GM21825 (cell line): ENCODE results near the gene TMEM212.
A peak's percentile ranks its signal among the peaks of the same experiment; 100 is the strongest.

Experiments used
- ATAC-seq: cut with Tn5 transposase; IDR thresholded peaks from one replicate; pipeline ENCODE4 v1.9.1; 2021; ENCODE audit warnings: mild to moderate bottlenecking, moderate library complexity; ENCODE audit not compliant: unreplicated experiment

Gene TMEM212

DNA sequence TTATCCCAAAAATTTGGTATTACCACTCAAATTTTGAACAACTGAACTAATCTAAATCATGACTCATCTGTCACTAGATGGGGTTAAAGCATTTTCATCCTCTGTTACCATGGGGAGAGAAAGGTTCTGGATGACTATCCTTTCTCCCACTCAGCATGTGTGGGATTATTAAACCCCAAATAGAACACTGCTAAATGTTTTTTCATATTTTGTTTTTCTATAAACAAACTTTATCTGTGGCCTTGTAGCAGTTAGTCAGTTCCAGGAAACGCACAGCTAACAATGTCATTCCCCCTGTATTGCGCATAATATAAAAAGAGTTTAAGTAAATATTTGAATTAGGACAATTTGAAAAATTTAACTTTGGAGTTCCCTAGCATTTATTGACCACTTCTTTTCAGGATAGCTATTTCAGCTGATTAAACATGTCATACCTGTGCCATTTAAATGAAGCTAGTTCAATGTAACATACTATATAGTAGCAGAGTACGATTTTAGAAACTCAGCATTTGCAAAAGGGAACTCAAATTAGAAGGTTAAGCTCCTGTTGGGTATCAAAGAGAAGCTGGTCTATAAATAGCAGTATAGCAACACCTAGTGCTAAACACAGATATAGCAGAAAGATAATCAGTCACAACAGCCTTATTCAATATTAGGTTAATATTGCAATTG is 9.2 kb upstream of the TMEM212 start:
- ATAC-seq, result peak; percentile 55

DNA sequence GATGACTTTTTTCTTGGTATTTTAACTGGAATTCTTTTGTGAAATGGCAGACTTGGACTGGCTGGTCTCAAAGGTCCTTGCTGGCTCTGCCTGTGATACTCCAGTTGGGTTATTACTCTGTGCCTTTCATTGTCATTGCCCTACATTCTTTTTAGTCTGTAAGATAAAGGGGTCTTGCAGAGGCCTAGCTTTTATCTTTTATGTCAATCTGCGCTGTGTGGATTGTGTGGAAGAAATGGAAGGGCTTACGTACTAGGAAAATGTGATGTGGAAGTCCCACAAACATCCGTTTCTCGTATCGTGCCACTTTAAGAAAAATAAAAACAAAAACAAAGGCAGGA is 8.7 kb upstream of the TMEM212 start:
- ATAC-seq, result no peak

DNA sequence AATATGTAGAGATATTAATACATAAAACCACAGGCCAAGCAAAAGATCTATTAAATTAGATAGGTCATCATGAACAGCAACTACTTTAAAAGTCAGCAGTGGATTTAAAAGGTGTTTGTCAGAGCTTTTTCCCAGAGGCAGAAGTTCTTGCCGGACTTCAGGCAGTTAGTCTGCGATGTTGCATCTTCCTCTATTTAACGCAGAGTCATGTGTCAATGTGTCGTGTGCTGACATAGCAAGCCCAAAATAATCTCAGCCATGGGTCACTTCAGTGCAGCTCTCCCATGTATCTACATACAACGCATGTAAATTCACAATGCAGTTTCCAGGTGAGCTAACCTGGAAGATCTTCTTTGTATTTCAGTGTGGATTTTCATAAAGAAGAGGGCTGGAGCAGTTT is 8.0 kb upstream of the TMEM212 start:
- no peak for ATAC-seq

DNA sequence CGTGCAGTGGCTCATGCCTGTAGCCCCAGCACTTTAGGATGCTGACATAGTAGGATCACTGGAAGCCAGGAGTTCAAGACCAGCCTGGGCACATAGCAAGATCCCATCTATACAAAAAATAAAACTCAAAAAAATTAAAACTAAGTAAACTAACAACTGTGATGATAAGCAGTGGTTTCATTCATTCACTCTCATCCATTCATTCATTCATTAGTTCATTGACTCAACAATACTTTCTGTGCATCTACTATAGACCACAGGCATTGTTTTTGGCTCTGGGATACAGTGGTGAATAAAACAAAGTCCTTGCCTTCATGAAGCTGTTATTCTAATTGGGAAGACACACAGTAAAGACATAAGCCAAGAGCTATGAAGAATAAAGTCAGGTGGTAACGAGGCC is 7.5 kb upstream of the TMEM212 start:
- ATAC-seq, result no peak

DNA sequence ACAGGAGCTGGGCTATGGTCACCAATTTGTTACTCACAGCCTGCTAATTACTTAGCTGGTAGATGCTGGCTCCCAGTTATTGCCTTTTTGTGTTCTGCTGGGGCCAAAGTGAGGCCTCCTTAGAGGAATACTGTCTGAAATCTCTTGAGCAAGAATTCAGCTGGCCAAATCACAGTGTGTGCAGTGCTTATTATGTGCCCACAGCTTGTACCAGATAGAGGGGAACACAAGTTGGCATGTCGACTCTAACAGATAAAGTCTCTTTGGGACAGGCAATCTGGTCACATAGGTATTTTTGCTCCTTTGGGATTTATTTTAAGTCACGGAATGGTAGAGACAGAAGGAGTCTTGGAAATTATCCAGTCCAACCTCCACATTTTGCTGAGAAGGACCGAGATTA is 6.3 kb upstream of the TMEM212 start:
- ATAC-seq, result no peak

DNA sequence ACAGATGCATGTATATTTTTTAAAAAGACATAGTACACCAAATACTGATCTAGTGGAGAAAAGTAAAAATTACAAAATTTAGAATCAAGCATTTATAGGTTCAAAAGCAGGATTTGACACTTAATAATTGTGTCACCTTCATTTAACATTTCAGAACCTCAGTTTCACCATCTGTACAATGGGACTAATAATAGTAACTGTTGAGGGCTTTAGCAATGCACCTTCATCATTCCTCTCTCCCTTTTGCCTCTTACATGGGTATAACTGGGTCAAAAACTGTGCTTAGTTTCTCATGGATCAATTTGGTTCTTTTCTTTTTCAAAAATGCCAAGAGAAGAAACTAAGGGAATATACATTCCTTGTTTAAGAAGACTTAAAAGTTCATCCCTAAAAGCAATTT is 5.5 kb upstream of the TMEM212 start:
- ATAC-seq, result no peak

DNA sequence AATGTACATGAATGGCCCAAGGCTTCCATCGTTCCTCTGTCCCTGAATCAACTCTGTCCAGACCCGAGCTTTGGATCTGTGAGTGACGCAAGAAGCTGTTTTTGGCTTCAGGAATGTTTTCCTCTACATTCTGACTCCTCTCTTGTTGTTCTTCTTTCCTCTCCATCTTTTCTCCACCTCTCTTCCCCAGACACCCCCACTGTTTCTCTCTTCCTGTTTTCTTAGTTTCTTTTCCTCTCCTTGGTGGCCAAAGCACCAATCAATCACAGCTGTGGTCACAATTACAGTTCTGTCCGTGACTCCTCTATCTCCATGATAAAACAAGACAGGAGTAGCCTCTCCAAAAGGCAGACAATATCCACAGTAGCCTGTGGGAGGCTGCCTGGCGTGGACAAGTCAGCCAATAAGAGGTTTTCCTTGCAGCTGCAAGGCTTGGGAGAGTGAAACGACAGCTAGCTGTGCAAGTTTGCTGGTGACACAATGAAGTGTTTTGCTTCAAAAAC is 4.9 kb upstream of the TMEM212 start:
- no peak for ATAC-seq

DNA sequence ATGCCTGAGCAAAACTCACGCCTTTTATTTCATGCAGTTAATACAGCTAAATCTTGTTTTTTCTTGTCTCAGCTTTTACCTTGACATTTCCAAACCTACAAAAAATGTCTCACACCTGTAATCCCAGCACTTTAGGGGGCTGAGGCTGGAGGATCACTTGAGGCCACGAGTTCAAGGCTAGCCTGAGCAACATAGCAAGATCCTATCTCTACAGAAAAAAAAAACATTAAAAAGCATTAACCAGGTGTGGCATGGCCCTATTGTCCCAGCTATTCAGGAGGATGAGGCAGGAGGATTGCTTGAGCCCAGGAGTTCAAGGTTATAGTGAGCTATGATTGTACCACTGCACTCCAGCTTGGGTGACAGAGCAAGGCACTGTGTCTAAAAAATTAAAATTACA is 3.9 kb upstream of the TMEM212 start:
- ATAC-seq, result no peak

DNA sequence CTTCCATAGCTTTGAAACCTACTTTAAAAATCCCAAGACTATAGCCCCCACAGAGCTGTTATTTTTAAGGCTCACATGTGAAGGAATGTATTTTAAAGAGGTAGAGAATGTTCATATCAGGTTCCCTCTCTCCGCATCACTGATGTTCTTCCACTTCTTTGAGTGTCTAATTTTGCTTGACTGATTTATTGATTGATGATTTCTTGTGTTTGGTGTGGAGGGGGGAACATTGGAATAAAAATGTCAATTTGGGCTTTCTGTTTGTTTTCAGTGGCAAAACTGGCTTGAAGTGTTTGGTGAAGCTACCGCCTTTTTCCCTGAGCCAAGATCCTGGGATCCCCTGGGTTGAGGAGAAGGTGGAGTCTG is 2.7 kb upstream of the TMEM212 start:
- no peak for ATAC-seq

DNA sequence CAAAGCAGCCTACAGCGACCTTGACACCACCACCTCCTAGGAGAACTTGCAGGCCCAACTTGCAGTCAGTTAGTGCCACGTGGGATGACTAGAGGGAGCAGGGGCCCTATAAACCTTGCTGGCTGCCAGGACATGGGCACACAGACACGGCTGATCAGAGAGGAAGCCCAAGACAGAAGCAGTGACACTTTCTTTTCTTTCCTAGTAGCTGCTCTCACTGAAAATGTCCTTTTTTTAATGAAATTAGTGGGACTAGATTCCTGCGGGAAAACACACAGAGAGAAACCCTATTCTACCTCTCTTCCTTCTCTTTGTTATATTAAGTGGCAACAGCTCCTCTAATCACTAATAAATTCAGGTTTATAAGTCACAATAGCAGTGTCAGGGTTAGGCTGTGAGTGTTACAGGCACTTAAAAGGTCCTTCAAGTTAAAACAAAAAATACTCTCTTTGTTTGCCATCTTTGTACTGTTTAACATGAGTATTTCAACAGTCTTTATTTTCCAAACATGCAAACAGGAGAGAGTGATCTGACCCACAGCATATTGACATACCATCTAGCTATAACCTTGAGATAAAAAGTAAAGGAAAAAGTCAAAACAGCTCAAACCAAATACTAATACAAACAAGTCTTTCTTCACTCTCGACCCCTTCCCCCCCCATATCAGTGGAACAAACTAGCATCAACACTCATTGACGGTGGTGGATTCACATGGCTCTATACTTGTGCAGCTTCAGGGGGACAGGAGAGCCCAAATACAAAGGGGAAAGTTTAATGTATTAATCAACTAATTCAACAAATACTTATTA is 2.1 kb upstream of the TMEM212 start:
- ATAC-seq, result no peak

DNA sequence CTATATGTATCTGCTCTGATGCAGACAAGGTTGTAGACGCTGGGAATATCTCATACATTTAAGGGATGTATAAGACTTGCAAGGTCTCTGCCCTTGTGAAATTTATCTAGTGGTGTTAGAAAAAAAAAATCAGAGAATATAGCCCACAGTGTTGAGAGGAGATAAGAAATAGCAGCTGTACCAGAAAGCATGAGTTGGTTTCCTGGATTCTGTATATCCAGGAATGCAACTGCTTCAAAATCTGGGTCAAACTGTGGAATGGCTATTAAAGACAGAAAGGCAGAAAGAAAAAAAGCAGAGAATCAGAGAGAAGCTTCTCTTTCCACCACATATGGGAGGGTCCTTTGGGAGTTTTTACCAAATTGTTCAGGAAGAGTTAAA is 1.5 kb upstream of the TMEM212 start:
- ATAC-seq, result no peak

DNA sequence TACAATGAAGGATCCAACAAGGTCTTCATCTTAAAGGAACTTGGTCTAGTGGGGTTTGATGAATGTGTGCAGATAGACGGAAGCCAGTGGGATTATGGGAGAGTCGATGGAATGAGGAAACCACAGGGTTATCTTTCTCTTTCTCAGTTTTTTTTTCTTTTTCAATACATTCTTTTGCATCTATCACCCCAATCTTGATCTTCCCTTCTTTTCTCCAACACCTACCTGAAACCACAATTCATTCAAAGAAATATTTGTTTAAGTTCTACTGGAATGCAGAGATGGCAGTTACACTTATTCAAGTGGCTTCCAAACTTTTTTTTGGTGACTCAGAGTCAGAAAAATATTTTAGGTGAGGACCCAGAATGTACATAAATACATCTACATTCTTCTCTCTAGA is 1.7 kb downstream of the TMEM212 start:
- no peak for ATAC-seq

DNA sequence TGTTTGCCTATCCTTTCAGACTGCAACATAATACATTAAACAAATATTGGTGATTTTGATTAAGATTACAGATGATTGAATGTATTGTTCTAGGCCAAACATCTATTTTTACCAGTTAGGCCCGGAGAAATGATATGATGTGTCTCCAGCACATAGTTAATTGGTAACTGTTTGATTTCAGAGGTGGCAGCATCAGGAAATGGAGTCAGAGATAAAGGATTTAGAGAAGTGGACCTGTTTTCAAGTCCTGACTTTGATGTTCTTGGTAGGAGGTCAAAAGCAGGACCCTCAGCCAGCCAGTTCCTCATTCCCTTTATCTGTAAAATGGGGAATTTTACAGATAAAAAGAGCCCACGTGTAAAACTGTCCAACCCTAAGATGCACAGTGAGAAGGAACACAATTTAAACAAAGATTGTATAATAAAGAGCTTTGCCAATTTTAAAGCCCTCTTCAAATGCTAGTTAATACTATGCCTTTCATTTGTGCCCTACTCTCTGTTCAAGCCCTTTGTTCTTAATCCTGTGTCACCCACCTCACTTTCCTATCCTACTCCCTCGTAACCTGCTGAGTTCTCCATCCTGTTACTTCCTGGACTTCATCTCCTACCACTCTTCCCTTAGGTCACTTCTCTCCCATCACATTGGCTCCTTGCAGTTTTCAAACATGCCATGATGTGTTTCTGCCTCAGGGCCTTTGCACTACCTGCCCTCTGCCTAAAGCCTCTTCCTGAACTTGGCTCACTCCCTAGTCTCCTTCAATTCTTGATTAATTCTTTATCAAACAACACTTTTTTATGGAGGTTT is 2.5 kb downstream of the TMEM212 start:
- no peak for ATAC-seq

DNA sequence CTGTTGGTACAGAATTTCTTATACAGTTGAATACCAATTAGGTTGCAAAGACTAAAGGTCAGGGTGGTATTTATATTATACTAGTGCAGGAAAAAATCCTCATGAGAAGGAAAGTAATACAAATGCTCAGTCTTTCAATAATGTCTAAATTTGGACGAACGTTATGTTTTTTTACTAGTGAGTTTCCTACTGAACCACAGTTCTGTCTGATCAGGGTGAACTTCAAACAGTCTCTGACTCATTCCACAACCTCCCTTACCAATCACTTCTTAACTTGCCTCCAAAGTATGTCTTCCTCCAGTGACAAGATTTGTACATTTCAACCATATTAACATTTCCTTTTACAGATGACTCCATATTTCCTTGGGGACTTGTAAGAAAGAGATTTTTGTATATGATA is 3.4 kb downstream of the TMEM212 start:
- peak; percentile 96 for ATAC-seq

DNA sequence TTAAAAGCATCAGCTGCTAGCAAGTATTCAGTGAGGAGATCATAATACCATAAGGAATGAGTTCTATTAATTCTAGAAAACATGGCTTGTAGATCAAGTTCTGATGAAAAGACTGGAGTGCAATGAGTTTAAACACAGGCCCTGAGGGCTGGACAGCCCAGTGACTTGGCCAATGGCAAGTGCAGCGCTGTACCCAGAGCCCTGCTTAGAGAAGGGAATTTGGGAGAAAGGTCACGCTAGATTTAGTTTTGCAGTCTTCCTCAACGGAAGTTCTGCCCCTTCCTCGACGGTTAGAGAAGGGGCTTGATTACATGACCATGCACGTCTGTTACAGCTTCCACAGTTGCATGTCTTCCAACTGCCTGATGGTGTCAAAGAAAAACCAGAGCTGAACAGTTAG is 4.0 kb downstream of the TMEM212 start:
- ATAC-seq, result no peak

DNA sequence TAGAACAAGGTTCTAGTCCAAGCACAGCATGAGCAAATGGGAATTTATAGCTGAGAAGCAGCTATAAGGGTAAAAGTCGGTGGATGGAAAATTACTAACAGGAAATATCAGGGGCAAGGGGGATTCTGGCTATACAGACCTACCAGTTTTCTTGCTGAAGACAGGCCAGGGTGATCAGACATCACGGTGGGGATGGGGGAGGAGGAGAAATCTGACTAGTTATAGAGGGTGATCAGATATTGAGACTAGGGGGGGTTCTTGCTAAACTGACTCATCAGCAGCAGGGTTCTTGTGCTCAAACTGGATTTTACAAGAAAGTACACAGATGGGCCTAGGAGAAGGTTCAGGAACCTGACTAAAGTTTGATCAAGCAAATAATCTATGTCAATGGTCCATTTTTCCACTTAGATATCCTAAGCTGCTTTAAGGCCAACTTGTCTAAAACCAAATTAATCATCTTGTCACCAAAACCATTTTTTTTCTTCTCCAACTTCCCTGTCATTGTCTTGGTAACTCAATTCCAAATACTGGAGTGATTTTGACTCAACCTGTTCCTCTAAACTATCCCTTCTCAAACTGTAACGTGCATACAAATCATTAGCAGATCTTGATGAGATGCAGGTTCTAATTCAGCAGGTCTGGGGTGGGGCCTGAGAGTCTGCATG is 4.6 kb downstream of the TMEM212 start:
- ATAC-seq, result no peak

DNA sequence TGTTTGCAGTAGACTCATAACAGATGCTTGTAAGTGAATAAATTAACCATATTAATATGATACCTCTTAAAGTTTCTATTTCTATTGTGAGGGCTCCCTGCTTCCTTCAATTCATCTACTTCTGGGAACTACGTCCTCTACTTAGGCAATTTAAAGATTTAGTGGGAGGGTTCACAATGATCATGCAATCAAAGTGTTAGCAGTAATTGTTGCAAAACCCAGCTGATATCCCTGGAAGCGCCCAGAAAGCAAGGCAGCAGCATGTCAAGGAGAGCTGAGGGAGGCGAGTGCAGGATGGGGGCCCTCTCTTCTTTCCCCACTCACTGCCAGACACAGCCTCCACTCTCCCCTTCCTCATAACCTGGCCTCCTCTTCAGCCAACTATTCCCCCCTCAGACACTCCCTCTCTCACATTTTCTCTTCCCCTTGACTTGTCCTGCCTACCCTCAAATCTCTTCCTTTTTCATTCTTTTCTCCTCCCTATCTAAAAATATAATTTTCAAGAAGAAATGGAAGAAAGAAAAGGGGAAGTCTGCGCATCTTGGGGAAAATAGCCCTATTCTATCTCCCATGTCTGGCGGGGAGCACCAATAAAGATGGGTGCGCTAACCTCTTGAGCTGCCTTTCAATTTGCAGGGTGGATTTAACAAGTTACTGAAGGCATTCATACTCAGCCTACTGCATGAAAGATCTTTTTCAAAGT is 6.6 kb downstream of the TMEM212 start:
- ATAC-seq, result no peak

DNA sequence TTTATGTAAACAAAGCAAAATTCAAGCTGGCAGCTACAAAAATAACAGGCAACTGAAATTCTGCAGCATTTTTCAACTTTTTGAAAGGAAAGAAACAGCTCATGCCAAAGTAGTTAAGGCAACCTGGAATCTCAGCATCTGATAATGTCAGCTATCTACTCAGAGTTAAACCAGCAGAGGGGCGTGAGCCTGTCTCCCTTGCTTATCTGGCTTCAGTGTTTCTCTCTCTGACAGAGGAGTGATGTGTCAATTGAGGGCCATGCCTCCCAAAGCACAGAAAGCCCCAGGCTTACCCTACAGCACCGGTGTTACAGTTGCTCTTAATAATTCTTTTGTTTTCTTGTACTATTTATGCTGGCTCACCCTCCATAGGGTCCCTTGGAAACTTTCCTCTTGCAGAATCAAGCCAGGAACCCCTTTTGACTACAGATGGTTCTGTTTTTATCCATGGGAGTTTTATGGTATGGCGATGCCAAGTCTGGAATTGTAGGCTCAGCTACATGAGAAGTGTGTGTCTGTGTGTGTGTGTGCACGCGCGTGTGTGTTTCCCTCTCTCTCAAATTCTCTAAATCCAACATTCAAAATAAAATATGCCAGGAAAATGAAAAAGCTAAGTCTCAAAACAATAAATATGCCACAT is 7.3 kb downstream of the TMEM212 start:
- ATAC-seq, result no peak

DNA sequence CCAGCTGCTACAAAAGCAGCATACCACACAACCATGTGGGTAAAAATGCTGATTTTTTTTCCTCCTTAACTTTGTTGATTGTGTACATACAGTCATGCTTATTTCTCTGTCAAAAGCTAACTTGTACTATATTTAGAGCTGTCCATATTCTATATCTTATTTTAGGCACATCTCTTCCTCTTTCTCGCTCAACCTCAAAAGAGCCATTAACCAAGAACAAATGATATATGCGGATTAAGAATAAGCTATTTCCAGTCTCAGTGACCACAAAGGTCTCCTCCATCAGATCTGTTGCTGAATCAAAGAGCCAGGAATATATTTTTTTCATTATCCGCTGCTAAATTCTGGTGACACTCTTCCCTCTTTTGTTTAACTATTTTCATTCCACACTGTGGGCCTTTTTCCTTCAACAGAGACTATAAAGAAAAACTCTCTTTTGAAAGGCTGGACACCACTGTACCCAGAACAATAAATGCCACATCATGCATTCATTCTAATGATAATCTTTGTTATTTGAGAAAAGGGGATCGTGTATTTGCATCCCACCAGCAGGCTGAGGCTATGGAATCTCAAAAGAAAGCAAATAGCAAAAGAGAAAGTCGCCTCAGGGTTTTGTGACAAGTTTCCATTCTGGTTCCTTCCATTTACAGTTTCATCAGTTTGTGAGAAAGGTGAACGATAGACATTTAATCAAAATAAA is 8.0 kb downstream of the TMEM212 start:
- ATAC-seq, result no peak

DNA sequence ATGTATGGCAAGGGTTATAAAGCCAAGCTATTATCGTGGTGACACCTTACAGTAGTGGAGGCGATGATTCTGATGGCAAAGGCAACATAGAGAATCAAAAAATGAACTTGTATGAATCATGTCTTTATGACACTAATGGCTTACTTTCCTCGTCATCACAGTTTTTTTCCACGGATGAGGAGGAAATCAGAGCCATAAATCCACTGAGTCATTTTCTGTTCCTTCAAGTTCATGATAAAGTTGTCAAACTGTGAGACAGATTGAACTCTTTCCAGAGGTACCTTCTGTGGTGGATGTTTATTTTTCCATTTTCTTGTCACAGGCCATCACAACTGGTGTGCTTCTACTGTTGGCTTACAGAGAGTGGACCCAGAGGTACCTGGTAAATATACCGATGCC is 8.5 kb downstream of the TMEM212 start:
- no peak for ATAC-seq
